SIG-M5 treated with dmso at 0.1 percent for 504 hours (cell line): Measurements from ENCODE around the gene RABL6.
A peak's percentile ranks its signal among the peaks of the same experiment; 100 is the strongest.
"Not testable (repeated sequence)": the region's sequence is repeated elsewhere in the genome, so short reads cannot be mapped to it uniquely, and the experiment has no call there.

Experiments
- DNase-seq: peaks from one replicate; lab custom pipeline; 2025; ENCODE audit not compliant: unreplicated experiment; lab: John Stamatoyannopoulos, UW

The RABL6 gene

GRCh38 chr9:136794281-136794999 lies 13.3 kb upstream of the RABL6 start:
- no peak for DNase-seq

DNA sequence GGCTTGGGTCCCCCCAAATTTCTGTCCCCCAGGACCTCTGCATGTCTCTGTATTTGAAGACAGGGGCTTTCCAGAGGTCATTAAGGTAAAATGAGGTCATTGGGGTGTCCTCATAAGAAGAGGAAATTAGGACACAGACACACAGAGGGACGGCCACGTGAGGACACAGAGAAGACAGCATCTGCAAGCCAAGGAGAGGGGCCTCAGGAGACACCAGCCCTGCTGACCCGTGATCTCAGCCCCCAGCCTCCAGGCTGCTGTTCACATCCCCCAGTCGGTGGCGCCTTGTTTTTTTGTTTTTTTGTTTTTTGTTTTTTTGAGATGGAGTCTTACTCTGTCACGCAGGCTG lies 12.8 kb upstream of the RABL6 start:
- no peak for DNase-seq

GRCh38 chr9:136796238-136796774 lies 11.4 kb upstream of the RABL6 start, which contains the start of gene CCDC183:
Gene CCDC183 (plus strand): TSS chr9:136796338. CDS start chr9:136796398, 60 bp downstream.
- no peak for DNase-seq

GRCh38 chr9:136796775-136797347 lies 10.9 kb upstream of the RABL6 start:
- DNase-seq, result not testable (repeated sequence)

DNA sequence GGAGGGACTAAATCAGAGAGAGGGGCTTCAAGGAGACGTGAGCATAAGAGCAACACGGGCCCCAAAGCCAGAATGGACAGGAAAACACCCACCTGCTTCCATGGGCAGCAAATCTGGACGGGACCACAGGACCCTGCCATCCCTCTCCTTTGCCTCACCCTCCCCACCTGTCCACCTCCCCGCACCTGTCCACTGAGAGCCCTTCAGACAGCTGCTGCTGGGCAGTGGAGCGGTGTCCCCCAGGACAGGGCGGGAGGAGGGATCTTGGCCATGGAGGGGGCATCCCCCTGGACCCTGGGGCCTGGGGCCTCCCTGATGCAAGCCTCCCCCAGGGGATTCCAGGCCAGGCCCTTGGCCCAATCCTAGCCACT lies 9.1 kb upstream of the RABL6 start:
- no peak for DNase-seq

- DNase-seq, result no peak
Observed at GRCh38 chr9:136799079-136799853, 8.5 kb upstream of the RABL6 start.

DNA sequence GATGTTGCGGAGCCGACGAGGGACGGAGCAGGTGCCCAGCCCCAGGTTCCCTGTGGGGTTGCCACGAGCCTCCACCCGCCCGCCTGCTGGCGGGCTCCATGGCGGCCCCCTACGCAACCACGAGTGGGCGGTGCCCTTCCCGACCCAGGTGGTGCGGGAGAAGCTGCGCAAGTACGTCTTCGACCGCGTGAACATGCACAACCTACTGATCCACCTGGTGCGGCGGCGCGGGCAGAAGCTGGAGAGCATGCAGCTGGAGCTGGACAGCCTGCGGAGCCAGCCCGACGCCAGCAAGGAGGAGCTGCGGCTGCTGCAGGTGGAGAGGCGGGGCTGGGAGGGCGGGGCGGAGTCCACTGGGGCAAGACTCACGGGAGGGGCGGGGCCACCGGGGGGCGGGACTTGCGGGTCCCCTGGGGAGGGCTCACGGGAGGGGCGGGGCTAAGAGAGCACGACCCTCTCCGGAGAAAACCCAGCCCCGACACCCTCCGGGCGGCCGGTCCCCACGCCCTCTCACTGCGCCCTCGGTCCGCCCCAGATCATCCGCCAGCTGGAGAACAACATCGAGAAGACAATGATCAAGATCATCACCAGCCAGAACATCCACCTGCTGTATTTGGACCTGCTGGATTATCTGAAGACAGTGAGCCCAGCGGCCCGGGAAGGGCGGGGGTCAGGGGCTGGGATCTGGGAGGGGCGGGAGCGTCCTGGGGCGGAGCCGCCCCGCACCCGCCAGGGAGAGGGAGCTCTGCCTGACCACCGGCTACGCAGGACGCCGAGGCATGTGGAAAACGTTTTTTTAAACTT lies 7.7 kb upstream of the RABL6 start:
- DNase-seq, result peak; percentile 73

- DNase-seq, result no peak
Observed at GRCh38 chr9:136802321-136802720, 5.4 kb upstream of the RABL6 start.

DNA sequence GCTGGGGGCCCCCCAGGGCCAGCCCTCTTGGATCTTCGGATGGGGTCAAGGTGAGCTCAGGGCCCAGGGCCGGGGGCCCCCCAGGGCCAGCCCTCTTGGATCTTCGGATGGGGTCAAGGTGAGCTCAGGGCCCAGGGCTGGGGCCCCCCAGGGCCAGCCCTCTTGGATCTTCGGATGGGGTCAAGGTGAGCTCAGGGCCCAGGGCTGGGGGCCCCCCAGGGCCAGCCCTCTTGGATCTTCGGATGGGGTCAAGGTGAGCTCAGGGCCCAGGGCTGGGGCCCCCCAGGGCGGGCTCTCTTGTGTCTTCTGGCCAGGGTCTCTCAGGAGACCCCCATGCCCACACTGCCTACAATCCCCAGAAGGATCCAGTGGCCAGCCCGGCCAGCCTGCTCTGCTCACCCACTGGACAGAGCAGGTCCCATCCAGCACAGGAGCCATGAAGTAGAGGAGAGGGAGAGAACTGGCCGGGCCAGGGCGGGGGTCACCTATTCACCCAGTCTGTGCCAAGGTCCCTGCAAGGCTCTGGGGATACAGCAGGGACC lies 4.7 kb upstream of the RABL6 start:
- DNase-seq, result not testable (repeated sequence)

GRCh38 chr9:136803551-136804508 lies 3.9 kb upstream of the RABL6 start:
- no peak for DNase-seq

DNA sequence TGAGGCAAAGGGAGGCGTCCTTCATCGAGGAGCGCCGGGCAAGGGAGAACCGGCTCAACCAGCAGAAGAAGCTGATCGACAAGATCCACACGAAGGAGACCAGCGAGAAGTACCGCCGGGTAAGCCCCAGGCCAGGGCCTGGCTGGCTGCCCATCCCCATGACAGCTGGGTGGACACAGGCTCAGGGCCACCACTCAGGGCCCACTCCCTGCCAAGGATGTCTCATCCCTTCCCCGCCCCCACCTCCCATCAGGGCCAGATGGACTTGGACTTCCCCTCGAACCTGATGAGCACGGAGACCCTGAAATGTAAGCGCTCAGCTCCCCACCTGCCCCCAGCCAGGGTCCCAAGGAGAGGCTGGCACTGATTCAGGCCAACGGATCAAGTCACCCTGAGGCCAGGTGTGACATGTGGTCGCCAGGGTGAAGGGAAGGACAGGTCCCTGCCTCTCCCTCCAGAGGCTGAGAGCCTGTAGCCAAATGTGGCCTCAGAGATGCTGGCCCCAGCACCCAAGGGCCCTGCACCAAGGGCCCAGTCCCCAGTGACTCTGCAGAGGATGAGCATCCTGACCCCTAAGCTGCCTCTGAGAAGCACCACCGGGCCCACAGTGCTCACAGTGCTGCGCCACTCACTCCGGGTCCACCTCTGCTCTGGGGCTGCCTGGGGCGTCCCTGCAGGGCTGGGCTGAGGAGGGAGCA lies 3.1 kb upstream of the RABL6 start:
- DNase-seq, result peak; percentile 4

DNA sequence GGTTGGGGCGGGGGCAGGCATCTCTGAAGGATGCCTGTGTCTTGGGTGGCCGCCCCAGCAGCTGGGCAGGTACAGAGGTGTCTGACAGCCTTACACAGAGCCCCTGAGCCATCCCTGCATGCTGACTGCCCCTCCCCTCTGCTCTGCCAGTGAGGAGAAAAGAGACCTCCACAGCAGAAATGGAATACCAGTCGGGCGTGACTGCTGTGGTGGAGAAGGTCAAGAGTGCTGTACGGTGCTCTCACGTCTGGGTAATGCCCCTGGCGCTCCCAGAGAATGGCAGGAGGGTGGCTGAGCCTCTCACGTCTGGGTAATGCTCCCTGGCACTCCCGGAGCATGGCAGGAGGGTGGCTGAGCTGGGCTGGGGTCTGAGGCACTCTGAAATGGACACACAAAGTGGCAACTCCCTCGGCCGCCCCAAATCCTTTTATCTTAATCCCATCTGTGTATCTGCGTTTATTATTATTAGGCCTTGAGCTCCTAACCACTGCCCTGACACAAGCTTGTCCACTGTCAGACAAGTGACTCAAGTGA lies 2.5 kb upstream of the RABL6 start:
- DNase-seq, result no peak

GRCh38 chr9:136806067-136806466 lies 1.7 kb upstream of the RABL6 start:
- no peak for DNase-seq

- DNase-seq, result no peak
Observed at GRCh38 chr9:136806631-136807201, 1.0 kb upstream of the RABL6 start.

DNA sequence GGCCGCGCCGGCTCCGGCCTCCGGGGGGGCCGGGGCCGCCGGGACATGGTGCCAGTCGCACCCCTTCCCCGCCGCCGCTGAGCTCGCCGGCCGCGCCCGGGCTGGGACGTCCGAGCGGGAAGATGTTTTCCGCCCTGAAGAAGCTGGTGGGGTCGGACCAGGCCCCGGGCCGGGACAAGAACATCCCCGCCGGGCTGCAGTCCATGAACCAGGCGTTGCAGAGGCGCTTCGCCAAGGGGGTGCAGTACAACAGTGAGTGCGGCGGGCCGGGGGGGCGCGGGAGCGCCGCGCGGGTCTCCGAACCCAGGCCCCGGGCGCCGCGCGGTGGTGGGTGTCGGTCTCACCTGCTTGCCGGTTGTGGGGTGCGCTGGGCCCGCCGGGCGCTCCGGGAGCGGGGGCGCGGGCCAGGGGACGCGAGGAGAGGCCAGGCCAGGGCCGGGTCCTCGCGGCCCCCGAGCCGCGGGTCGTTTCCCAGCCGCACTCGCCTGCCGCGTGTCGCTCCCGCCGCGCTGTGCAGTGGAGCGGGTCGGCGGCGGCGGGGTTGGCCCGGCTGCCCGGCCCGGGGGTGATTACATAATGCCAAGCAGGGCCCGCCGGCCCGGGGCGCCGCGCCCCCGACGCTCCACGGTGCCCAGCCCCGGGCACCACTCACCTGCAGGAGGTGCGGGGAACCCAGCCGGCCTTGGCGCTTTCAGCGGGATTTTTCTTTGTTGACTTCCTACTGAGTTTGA lies 492 bp downstream of the RABL6 start:
- DNase-seq, result no peak

GRCh38 chr9:136808806-136809158 lies 1.0 kb downstream of the RABL6 start:
- peak; percentile 7 for DNase-seq

GRCh38 chr9:136814725-136815421 lies 7.1 kb downstream of the RABL6 start:
- no peak for DNase-seq
